HEK293T (cell line): ENCODE measurements around the gene ECI2.

ENCODE experiments used
- ARNT ChIP-seq: fragments of 450-650 bp; IDR thresholded peaks from 2 replicates; pipeline ENCODE4 v1.6.1; 2017; ENCODE audit warnings: mild to moderate bottlenecking
- BHLHE40 ChIP-seq: fragments of 450-650 bp; IDR thresholded peaks from 2 replicates; pipeline ENCODE4 v1.6.1; 2016; ENCODE audit warnings: mild to moderate bottlenecking, moderate library complexity, borderline replicate concordance
- CTBP1 ChIP-seq: fragments of 450-650 bp; IDR thresholded peaks from 2 replicates; pipeline ENCODE4 v1.6.1; 2016; ENCODE audit warnings: borderline replicate concordance
- ELF4 ChIP-seq: fragments of 450-650 bp; IDR thresholded peaks from 2 replicates; pipeline ENCODE4 v1.6.1; 2017; ENCODE audit warnings: antibody characterized with exemption
- FOXK2 ChIP-seq: fragments of 450-650 bp; IDR thresholded peaks from 2 replicates; pipeline ENCODE4 v1.6.1; 2016; ENCODE audit warnings: mild to moderate bottlenecking
- FOXM1 ChIP-seq: fragments of 450-650 bp; IDR thresholded peaks from 2 replicates; pipeline ENCODE4 v1.6.1; 2017; ENCODE audit warnings: mild to moderate bottlenecking, borderline replicate concordance
- HDGF ChIP-seq: fragments of 450-650 bp; IDR thresholded peaks from 2 replicates; pipeline ENCODE4 v1.6.1; 2017; ENCODE audit warnings: antibody characterized with exemption, borderline replicate concordance
- L3MBTL2 ChIP-seq: fragments of 450-650 bp; conservative IDR thresholded peaks from 2 replicates; pipeline ENCODE4 v1.6.1; 2016; ENCODE audit warnings: mild to moderate bottlenecking
- NFRKB ChIP-seq: fragments of 450-650 bp; IDR thresholded peaks from 2 replicates; pipeline ENCODE4 v1.6.1; 2016; ENCODE audit warnings: mild to moderate bottlenecking, moderate library complexity
- SP1 ChIP-seq: fragments of 450-650 bp; IDR thresholded peaks from 2 replicates; pipeline ENCODE4 v1.6.1; 2017
- SUZ12 ChIP-seq: fragments of 450-650 bp; IDR thresholded peaks from 2 replicates; pipeline ENCODE4 v1.6.1; 2016; ENCODE audit warnings: mild to moderate bottlenecking
- TARDBP ChIP-seq: fragments of 450-650 bp; IDR thresholded peaks from 2 replicates; pipeline ENCODE4 v1.6.1; 2016
- ZNF384 ChIP-seq: fragments of 450-650 bp; IDR thresholded peaks from 2 replicates; pipeline ENCODE4 v1.6.1; 2016

- no peak for TF ChIP-seq NFRKB
- no peak for TF ChIP-seq ELF4
- no peak for TF ChIP-seq FOXM1
- no peak for TF ChIP-seq L3MBTL2
- TF ChIP-seq ARNT = no peak
- no peak for TF ChIP-seq CTBP1
- no peak for TF ChIP-seq HDGF
- no peak for TF ChIP-seq BHLHE40
- no peak for TF ChIP-seq TARDBP
- TF ChIP-seq SUZ12 = no peak
- no peak for TF ChIP-seq SP1
- no peak for TF ChIP-seq FOXK2
- no peak for TF ChIP-seq ZNF384
Measured at GRCh38 chr6:4101298-4101697, 34.1 kb downstream of the ECI2 start.
